SK-N-MC (cell line): ENCODE results near the gene PLPPR1.

ENCODE experiments used
- DNase-seq: peaks from one replicate; pipeline ENCODE4 v3.0.0-alpha.2; 2011; ENCODE audit warnings: low read depth, low spot score
- H3K27ac ChIP-seq: fragments of 200-600 bp; sonication (generic); 2 replicates; pipeline ENCODE4 v1.5.1; 2016; ENCODE audit warnings: mixed run types
- H3K36me3 ChIP-seq: fragments of 200-600 bp; sonication (generic); 2 replicates; pipeline ENCODE4 v1.6.1; 2017; ENCODE audit warnings: antibody characterized with exemption, low read length, mixed read lengths; ENCODE audit not compliant: insufficient read depth
- H3K4me3 ChIP-seq: fragments of 200-600 bp; sonication (generic); 2 replicates; pipeline ENCODE4 v1.5.1; 2016
- H3K9ac ChIP-seq: fragments of 200-600 bp; sonication (generic); 2 replicates; pipeline ENCODE4 v1.8.0; 2017; ENCODE audit warnings: mixed run types, mixed read lengths; ENCODE audit not compliant: insufficient read length
- H3K9me3 ChIP-seq: fragments of 200-600 bp; sonication (generic); 2 replicates; pipeline ENCODE4 v1.6.1; 2017; ENCODE audit warnings: low read depth, mild to moderate bottlenecking, antibody characterized with exemption, low read length, moderate library complexity, mixed read lengths
- EZH2 ChIP-seq: fragments of 200-600 bp; sonication (generic); IDR thresholded peaks from one replicate; pipeline ENCODE4 v1.6.1; 2017; ENCODE audit warnings: antibody characterized with exemption
- FOXP2 ChIP-seq: optimal IDR thresholded peaks from 2 replicates; pipeline ENCODE3; 2011; ENCODE audit warnings: mild to moderate bottlenecking, moderate library complexity; ENCODE audit not compliant: insufficient read depth; ENCODE audit errors: extremely low read length, control extremely low read depth
- POLR2AphosphoS5 ChIP-seq: IDR thresholded peaks from 2 replicates; pipeline ENCODE4 v1.6.1; 2012; ENCODE audit warnings: mild to moderate bottlenecking, low read depth, low read length, borderline replicate concordance

Gene PLPPR1

GRCh38 chr9:101336091-101336490, 307.6 kb downstream of the PLPPR1 start:
- no peak for DNase-seq
- Histone ChIP-seq H3K36me3 (no peaks in the 10 kb centered on the region), H3K9me3 (no peaks in the 10 kb centered on the region), H3K4me3 (no peak overlapping the region), H3K27ac (no peak overlapping the region), H3K9ac (no peak overlapping the region)
- no peak for TF ChIP-seq EZH2
- TF ChIP-seq POLR2AphosphoS5, result no peak
- TF ChIP-seq FOXP2, result no peak

DNA sequence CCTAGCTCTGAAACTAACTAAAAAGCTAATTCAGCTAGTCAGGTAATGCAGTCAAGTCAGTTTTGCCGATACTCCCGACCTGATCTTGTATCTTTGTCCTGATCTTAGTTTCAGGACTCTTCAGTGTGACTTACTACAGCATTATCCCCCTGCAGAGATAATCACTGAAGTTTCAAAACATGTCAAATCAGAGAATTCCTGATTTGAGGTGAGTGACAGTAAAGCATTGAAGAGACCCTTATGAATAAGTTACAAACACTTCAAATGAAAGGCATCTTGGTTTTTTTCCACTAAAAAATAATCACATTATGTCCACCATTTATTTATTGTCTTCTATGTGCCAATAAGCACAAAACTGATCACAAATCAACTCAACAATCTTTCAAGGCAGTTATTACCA, 308.7 kb downstream of the PLPPR1 start:
- TF ChIP-seq FOXP2, result no peak
- TF ChIP-seq EZH2, result no peak
- no peak for TF ChIP-seq POLR2AphosphoS5
- Histone ChIP-seq H3K27ac (no peak overlapping the region), H3K36me3 (no peaks in the 10 kb centered on the region), H3K9me3 (no peaks in the 10 kb centered on the region), H3K9ac (no peak overlapping the region), H3K4me3 (no peak overlapping the region)
- DNase-seq, result no peak

- H3K9ac ChIP-seq, result no peak overlapping the region
- no peak for TF ChIP-seq POLR2AphosphoS5
- TF ChIP-seq EZH2, result no peak
- no peak for TF ChIP-seq FOXP2
- H3K4me3 ChIP-seq, result no peak overlapping the region
- H3K36me3 ChIP-seq, result no peaks in the 10 kb centered on the region
- no peak overlapping the region for H3K27ac ChIP-seq
- H3K9me3 ChIP-seq, result no peaks in the 10 kb centered on the region
- DNase-seq, result no peak
Measured at GRCh38 chr9:101341958-101342357, 313.4 kb downstream of the PLPPR1 start.

DNA sequence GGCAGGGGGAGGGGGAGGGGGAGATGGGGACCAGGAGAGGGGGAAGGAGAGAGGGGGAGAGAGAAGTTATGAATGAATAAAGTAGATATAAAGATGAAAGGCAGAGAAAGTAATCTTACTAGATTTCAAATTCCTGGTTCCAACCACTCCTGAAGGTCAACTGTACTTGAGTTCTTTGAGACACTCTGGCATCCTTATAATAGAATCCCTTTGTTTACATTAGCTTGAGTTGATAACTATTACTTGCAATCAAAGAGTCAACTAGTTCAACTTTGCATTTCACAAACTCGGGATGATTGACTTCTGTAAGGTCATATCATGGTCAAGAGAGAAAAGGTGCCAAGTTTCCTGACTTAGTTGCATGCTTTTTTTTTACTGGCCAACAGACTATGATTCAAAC, 314.1 kb downstream of the PLPPR1 start:
- Histone ChIP-seq H3K36me3 (no peaks in the 10 kb centered on the region), H3K9me3 (no peaks in the 10 kb centered on the region), H3K4me3 (no peak overlapping the region), H3K9ac (no peak overlapping the region), H3K27ac (no peak overlapping the region)
- no peak for DNase-seq
- no peak for TF ChIP-seq FOXP2
- no peak for TF ChIP-seq POLR2AphosphoS5
- no peak for TF ChIP-seq EZH2

GRCh38 chr9:101350285-101350684, 321.8 kb downstream of the PLPPR1 start:
- no peaks in the 10 kb centered on the region for H3K9me3 ChIP-seq

GRCh38 chr9:101352892-101353463, 324.5 kb downstream of the PLPPR1 start:
- Histone ChIP-seq H3K4me3 (no peak overlapping the region), H3K36me3 (no peaks in the 10 kb centered on the region), H3K27ac (no peak overlapping the region), H3K9ac (no peak overlapping the region), H3K9me3 (no peaks in the 10 kb centered on the region)
- DNase-seq, result no peak
- TF ChIP-seq POLR2AphosphoS5 (no peak), EZH2 (no peak), FOXP2 (no peak)

More at GRCh38 chr9:101350285-101350684, 321.8 kb downstream of the PLPPR1 start:
- H3K36me3 ChIP-seq, result no peaks in the 10 kb centered on the region
- TF ChIP-seq FOXP2 (no peak), POLR2AphosphoS5 (no peak), EZH2 (no peak)
- H3K27ac ChIP-seq, result no peak overlapping the region
- no peak overlapping the region for H3K4me3 ChIP-seq
- DNase-seq, result no peak
- H3K9ac ChIP-seq, result no peak overlapping the region

DNA sequence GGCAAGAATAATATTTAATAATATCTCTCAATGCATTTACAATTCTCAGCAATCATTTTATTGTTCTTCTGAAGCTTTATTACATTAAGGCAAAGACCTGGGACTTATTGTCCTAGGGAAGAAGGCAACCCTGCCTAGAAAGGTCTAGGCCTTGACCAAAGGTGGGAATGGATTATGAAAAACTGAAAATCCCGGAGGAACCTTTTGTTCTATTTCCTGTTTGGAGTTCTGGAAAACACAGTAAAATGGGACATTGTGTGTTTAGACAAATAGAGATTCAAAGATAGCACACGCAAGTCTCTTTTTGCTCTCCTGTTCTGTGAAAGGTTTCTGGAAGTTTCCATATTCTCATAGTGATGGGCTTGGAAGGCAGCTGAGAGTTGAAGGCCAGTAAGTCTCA, 325.2 kb downstream of the PLPPR1 start:
- no peak overlapping the region for H3K4me3 ChIP-seq
- H3K27ac ChIP-seq, result no peak overlapping the region
- H3K9ac ChIP-seq, result no peak overlapping the region
- no peak for DNase-seq
- TF ChIP-seq EZH2 (no peak), FOXP2 (no peak), POLR2AphosphoS5 (no peak)
- no peaks in the 10 kb centered on the region for H3K9me3 ChIP-seq
- H3K36me3 ChIP-seq, result no peaks in the 10 kb centered on the region

- DNase-seq, result no peak
- Histone ChIP-seq H3K9ac (no peak overlapping the region), H3K27ac (no peak overlapping the region), H3K4me3 (no peak overlapping the region), H3K9me3 (no peaks in the 10 kb centered on the region), H3K36me3 (no peaks in the 10 kb centered on the region)
- TF ChIP-seq POLR2AphosphoS5 (no peak), FOXP2 (no peak), EZH2 (no peak)
Measured at GRCh38 chr9:101354143-101354764, 325.7 kb downstream of the PLPPR1 start.

DNA sequence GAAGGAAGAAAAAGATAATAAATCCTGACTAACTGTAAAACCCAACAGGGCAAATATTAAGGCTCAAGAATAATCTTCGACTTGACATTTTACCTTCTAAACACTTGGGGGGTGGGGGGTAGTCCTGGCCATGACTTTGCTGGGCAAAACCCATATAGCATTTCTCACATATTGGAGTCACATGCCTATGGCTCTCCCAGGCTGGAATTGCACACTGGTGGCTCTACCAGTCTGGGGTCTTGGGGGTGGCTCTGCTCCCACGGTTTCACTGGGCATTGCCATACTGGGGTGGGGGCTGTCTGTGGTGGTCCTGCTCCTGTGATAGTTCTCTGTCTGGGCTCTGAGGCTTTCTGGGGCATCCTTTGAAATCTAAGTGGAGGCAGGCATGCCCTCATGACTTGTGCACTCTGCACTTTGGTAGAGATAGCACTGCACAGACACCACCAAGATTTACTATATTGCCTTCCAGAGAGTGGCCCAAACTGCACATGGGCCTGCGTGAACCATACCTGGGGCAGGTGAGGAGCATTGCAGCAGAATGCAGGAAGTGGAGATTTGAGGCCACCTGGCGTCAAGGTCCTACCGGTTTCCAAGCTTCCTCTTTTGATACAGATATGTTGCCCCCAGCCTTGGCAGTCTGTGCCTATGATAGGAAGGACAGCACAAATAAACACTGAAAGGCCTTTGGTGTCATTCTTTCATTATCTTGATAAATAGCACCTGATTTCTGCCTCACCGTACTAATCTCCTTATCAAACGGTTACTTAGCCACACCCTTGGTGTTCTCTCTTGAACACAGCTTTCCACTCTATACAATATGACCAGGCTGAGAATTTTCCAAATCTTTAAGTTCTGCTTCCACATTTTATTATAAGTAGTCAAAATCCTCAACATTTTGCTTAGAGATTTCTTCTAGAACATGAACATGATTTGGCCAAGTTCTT, 326.5 kb downstream of the PLPPR1 start:
- TF ChIP-seq POLR2AphosphoS5, result no peak
- TF ChIP-seq FOXP2, result no peak
- no peak for TF ChIP-seq EZH2
- no peak overlapping the region for H3K4me3 ChIP-seq
- H3K9ac ChIP-seq, result no peak overlapping the region

More for the DNA sequence above, 326.5 kb downstream of the PLPPR1 start:
- DNase-seq, result no peak
- Histone ChIP-seq H3K36me3 (no peaks in the 10 kb centered on the region), H3K9me3 (no peaks in the 10 kb centered on the region), H3K27ac (no peak overlapping the region)
